ACC112 (cell line): ENCODE measurements around the gene NFIA.

ENCODE experiments used
- H2AFZ ChIP-seq: fragments of 200-600 bp; sonication (generic); one replicate; pipeline ENCODE4 v1.6.0; 2017; ENCODE audit warnings: antibody characterized with exemption, low read length; ENCODE audit not compliant: unreplicated experiment
- H3K27ac ChIP-seq: fragments of 200-600 bp; sonication (generic); 2 replicates; pipeline ENCODE4 v1.5.1; 2014; ENCODE audit warnings: low read depth, mild to moderate bottlenecking, antibody characterized with exemption, low read length, moderate library complexity
- H3K27me3 ChIP-seq: fragments of 200-600 bp; sonication (generic); 2 replicates; pipeline ENCODE4 v1.6.1; 2014; ENCODE audit warnings: mild to moderate bottlenecking, antibody characterized with exemption, low read length, moderate library complexity, mixed read lengths; ENCODE audit not compliant: insufficient read depth
- H3K36me3 ChIP-seq: fragments of 200-600 bp; sonication (generic); 2 replicates; pipeline ENCODE4 v1.6.1; 2016; ENCODE audit warnings: mild to moderate bottlenecking, antibody characterized with exemption, low read length, moderate library complexity, mixed read lengths; ENCODE audit not compliant: insufficient read depth
- H3K4me1 ChIP-seq: fragments of 200-600 bp; sonication (generic); one replicate; pipeline ENCODE4 v1.6.1; 2016; ENCODE audit warnings: low read length, mixed read lengths; ENCODE audit not compliant: insufficient read depth, unreplicated experiment, control insufficient read depth
- H3K4me3 ChIP-seq: fragments of 200-600 bp; sonication (generic); 2 replicates; pipeline ENCODE4 v1.5.1; 2014; ENCODE audit warnings: mild to moderate bottlenecking, low read depth, low read length
- H3K79me2 ChIP-seq: fragments of 200-600 bp; sonication (generic); one replicate; pipeline ENCODE4 v1.6.0; 2016; ENCODE audit warnings: low read length; ENCODE audit not compliant: control insufficient read depth, unreplicated experiment, insufficient read depth

Gene NFIA

GRCh38 chr1:61051719-61052394 lies 30.5 kb upstream of the NFIA start:
- no peak overlapping the region for H2AFZ ChIP-seq

GRCh38 chr1:61052395-61053225 lies 29.8 kb upstream of the NFIA start:
- Histone ChIP-seq H2AFZ (no peak overlapping the region), H3K36me3 (no peaks in the 10 kb centered on the region), H3K79me2 (no peaks in the 10 kb centered on the region), H3K4me3 (no peak overlapping the region; the same call in 1 of the 2 replicates), H3K27me3 (no peaks in the 10 kb centered on the region), H3K27ac (no peak overlapping the region), H3K4me1 (no peaks in the 10 kb centered on the region)

More at GRCh38 chr1:61051719-61052394, 30.5 kb upstream of the NFIA start:
- H3K4me3 ChIP-seq = no peak overlapping the region; the same call in 1 of the 2 replicates
- H3K79me2 ChIP-seq = no peaks in the 10 kb centered on the region
- H3K27ac ChIP-seq = no peak overlapping the region
- no peaks in the 10 kb centered on the region for H3K27me3 ChIP-seq
- H3K36me3 ChIP-seq = no peaks in the 10 kb centered on the region
- H3K4me1 ChIP-seq = no peaks in the 10 kb centered on the region

DNA sequence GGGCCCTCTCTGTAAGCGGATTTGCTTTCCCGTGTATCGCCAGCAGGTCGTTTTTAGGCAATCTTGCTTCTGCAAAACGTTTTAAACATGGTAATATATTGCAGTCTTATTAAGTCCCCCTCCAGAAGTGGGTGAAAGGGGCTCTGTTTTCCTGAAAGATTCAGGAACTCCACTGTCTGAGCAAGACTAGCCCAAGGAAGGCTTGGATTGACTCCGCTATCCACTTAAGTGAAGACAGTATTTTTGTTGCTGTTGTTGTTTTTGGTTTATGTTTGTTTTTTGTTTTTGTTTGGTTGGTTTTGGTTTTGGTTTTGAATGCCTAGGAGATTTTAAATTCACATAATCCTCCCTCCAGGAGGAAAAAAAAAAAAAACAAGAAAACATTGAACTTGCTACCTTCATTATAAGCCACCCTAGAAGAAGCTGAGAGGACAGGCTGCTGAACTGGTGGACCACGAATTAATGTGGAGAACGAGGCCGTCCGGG lies 29.1 kb upstream of the NFIA start:
- no peaks in the 10 kb centered on the region for H3K27me3 ChIP-seq
- H3K27ac ChIP-seq = no peak overlapping the region
- H3K36me3 ChIP-seq = no peaks in the 10 kb centered on the region
- no peaks in the 10 kb centered on the region for H3K79me2 ChIP-seq
- H3K4me1 ChIP-seq = peaks cover under 1% of the 10 kb centered on the region
- peak overlapping the region; percentile 31 for H2AFZ ChIP-seq
- H3K4me3 ChIP-seq = peak overlapping the region; percentile 73

DNA sequence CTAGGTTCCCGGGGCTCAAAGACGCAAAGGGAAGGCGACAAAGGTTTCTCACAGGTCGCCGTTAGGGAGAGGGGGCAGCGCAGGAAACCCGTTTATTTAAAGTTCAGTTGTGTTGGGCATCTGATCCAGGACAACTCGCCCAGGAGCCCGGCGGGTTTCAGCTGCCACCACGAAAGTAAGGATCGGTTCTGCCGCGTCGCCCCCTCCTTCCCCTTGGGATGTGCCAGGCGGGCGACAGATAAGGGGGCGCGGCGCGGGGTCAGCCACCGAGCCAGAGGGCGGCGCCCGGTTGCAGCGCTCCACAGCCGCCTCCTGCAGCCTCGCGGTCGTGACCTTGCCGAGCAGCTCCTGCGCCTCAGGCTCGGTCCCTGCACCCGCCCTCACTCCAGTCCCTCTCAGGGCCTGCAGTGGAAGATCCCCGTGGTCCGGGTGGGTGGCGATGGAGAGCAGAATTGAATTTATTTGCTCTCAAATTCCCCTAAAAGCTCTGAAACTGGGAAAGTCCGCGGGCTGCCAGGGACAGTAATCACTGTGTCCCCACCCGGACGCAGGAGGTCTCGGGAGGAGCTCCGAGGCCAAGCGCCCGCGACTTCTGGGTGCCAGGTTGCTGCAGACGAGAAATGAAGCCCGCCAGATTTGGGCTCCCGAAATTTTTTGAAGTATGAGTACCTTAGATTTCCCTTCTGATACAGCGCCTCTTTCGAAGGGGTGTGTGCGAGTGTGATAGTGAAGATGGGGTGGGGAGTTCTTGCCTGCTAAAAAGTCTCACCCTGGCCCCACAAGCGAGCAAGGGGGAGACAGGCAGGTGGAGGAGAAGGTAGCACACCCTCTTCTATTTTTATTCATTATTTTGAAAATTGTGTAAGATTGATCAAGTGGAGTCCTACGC lies 28.4 kb upstream of the NFIA start:
- H2AFZ ChIP-seq = peak overlapping the region; percentile 84
- H3K27ac ChIP-seq = no peak overlapping the region
- no peaks in the 10 kb centered on the region for H3K79me2 ChIP-seq
- H3K36me3 ChIP-seq = no peaks in the 10 kb centered on the region
- H3K27me3 ChIP-seq = no peaks in the 10 kb centered on the region
- H3K4me1 ChIP-seq = peaks cover 6% of the 10 kb centered on the region
- H3K4me3 ChIP-seq = peak overlapping the region; percentile 73

GRCh38 chr1:61054601-61054993 lies 27.8 kb upstream of the NFIA start:
- H3K36me3 ChIP-seq = no peaks in the 10 kb centered on the region
- H3K27me3 ChIP-seq = no peaks in the 10 kb centered on the region
- no peak overlapping the region for H2AFZ ChIP-seq
- H3K4me3 ChIP-seq = no peak overlapping the region
- no peaks in the 10 kb centered on the region for H3K79me2 ChIP-seq
- H3K4me1 ChIP-seq = peaks cover 6% of the 10 kb centered on the region
- H3K27ac ChIP-seq = no peak overlapping the region

GRCh38 chr1:61055110-61055614 lies 27.2 kb upstream of the NFIA start:
- H3K79me2 ChIP-seq = no peaks in the 10 kb centered on the region
- no peaks in the 10 kb centered on the region for H3K36me3 ChIP-seq
- H3K4me1 ChIP-seq = peaks cover 6% of the 10 kb centered on the region
- H3K27me3 ChIP-seq = no peaks in the 10 kb centered on the region
- no peak overlapping the region for H3K27ac ChIP-seq
- no peak overlapping the region for H2AFZ ChIP-seq
- H3K4me3 ChIP-seq = no peak overlapping the region

DNA sequence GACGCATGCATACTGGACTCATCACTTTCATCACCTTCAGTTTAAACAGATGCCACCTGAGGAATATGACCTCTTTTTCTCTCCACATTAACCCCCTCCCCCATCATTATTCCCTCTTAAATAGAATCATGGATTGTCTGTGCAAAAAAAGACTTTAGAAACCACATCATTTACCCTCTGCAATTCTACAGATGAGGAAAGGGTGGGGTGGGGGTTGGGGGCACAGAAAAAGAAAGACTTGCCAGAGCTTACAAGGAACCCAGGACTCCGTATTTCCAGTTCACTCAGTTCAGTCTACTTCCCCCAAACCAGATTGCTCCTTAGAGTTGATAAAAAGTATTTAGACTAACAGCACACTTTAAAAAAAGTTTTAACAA lies 26.2 kb upstream of the NFIA start:
- H3K27ac ChIP-seq = no peak overlapping the region
- H3K27me3 ChIP-seq = no peaks in the 10 kb centered on the region
- H3K4me1 ChIP-seq = peaks cover 6% of the 10 kb centered on the region
- H3K36me3 ChIP-seq = no peaks in the 10 kb centered on the region
- no peak overlapping the region for H3K4me3 ChIP-seq
- H2AFZ ChIP-seq = peak overlapping the region; percentile 95
- H3K79me2 ChIP-seq = no peaks in the 10 kb centered on the region

- Histone ChIP-seq H3K4me1 (peaks cover 6% of the 10 kb centered on the region), H3K27me3 (no peaks in the 10 kb centered on the region), H3K4me3 (peak overlapping the region; percentile 80), H3K36me3 (no peaks in the 10 kb centered on the region), H2AFZ (peak overlapping the region; percentile 95), H3K79me2 (no peaks in the 10 kb centered on the region), H3K27ac (no peak overlapping the region)
Measured at GRCh38 chr1:61056573-61057439, 25.6 kb upstream of the NFIA start.

- no peaks in the 10 kb centered on the region for H3K36me3 ChIP-seq
- peaks cover 6% of the 10 kb centered on the region for H3K4me1 ChIP-seq
- H3K79me2 ChIP-seq = no peaks in the 10 kb centered on the region
- no peak overlapping the region for H3K27ac ChIP-seq
- H3K27me3 ChIP-seq = no peaks in the 10 kb centered on the region
- H3K4me3 ChIP-seq = no peak overlapping the region
- H2AFZ ChIP-seq = no peak overlapping the region
Measured at GRCh38 chr1:61058483-61059245, 23.7 kb upstream of the NFIA start.
